GM21528 (cell line): ENCODE measurements around the gene CAPN11.
A peak's percentile ranks its signal among the peaks of the same experiment; 100 is the strongest.

Experiments used
- ATAC-seq: cut with Tn5 transposase; IDR thresholded peaks from one replicate; pipeline ENCODE4 v1.9.1; 2021; ENCODE audit warnings: mild to moderate bottlenecking, moderate library complexity; ENCODE audit not compliant: unreplicated experiment, low FRiP score

Gene CAPN11

GRCh38 chr6:44152109-44152461 is 6.5 kb upstream of the CAPN11 start:
- no peak for ATAC-seq

GRCh38 chr6:44152533-44152932 is 6.1 kb upstream of the CAPN11 start:
- ATAC-seq, result no peak

GRCh38 chr6:44154067-44154466 is 4.6 kb upstream of the CAPN11 start:
- no peak for ATAC-seq

GRCh38 chr6:44156494-44157151 is 2.0 kb upstream of the CAPN11 start:
- ATAC-seq, result no peak

GRCh38 chr6:44157152-44157521 is 1.5 kb upstream of the CAPN11 start:
- no peak for ATAC-seq

GRCh38 chr6:44161997-44162338 is 3.3 kb downstream of the CAPN11 start:
- ATAC-seq, result no peak

GRCh38 chr6:44162876-44163625 is 4.4 kb downstream of the CAPN11 start:
- ATAC-seq, result no peak

GRCh38 chr6:44166116-44166515 is 7.5 kb downstream of the CAPN11 start:
- no peak for ATAC-seq

GRCh38 chr6:44166591-44167184 is 8.1 kb downstream of the CAPN11 start:
- no peak for ATAC-seq

GRCh38 chr6:44167567-44167966 is 8.9 kb downstream of the CAPN11 start:
- ATAC-seq, result no peak

GRCh38 chr6:44169154-44169553 is 10.5 kb downstream of the CAPN11 start:
- no peak for ATAC-seq

GRCh38 chr6:44169886-44170570 is 11.4 kb downstream of the CAPN11 start:
- ATAC-seq, result no peak

- no peak for ATAC-seq
Observed at GRCh38 chr6:44171899-44172546, 13.4 kb downstream of the CAPN11 start.

- no peak for ATAC-seq
Observed at GRCh38 chr6:44172731-44173500, 14.3 kb downstream of the CAPN11 start.

GRCh38 chr6:44176130-44176761 is 17.6 kb downstream of the CAPN11 start:
- no peak for ATAC-seq

GRCh38 chr6:44176762-44177509 is 18.3 kb downstream of the CAPN11 start:
- peak; percentile 53 for ATAC-seq

- ATAC-seq, result no peak
Observed at GRCh38 chr6:44177691-44178423, 19.2 kb downstream of the CAPN11 start.

GRCh38 chr6:44178424-44179071 is 19.9 kb downstream of the CAPN11 start:
- ATAC-seq, result no peak
